HL-60 (cell line): ENCODE data around the gene CPNE4.

ENCODE experiments used
- DNase-seq, 2 experiments: peaks; one replicate each; pipeline ENCODE4 v3.0.0-alpha.2; 2010 to 2020; ENCODE audit warnings: low read depth in 1 of 2, low spot score in 1 of 2
- H3K27ac ChIP-seq: fragments of 250-450 bp; sonication (Bioruptor Pico); replicated peaks from 2 replicates; pipeline ENCODE4 v1.5.1; 2020; ENCODE audit warnings: mild to moderate bottlenecking, moderate library complexity
- H3K27me3 ChIP-seq: fragments of 250-450 bp; sonication (Bioruptor Pico); 2 replicates; pipeline ENCODE4 v1.5.1; 2021; ENCODE audit warnings: mild to moderate bottlenecking, moderate library complexity; ENCODE audit not compliant: insufficient read depth, poor library complexity, severe bottlenecking
- H3K4me3 ChIP-seq: replicated peaks from 2 replicates; pipeline ENCODE4 v1.5.1; 2011; ENCODE audit warnings: mild to moderate bottlenecking, control low read depth, low read length; ENCODE audit not compliant: insufficient read depth
- CTCF ChIP-seq: IDR thresholded peaks from one replicate; pipeline ENCODE4 v1.5.1; 2011; ENCODE audit warnings: low read length, control low read depth, inconsistent platforms; ENCODE audit not compliant: insufficient read depth
- GABPA ChIP-seq: IDR thresholded peaks from 2 replicates; pipeline ENCODE4 v1.6.1; 2012; ENCODE audit warnings: low read depth
- POLR2AphosphoS5 ChIP-seq: IDR thresholded peaks from 2 replicates; pipeline ENCODE4 v1.6.1; 2012; ENCODE audit warnings: low read depth
- REST ChIP-seq: IDR thresholded peaks from 2 replicates; pipeline ENCODE4 v1.6.1; 2012; ENCODE audit warnings: low read depth; ENCODE audit not compliant: insufficient replicate concordance
- SPI1 ChIP-seq: IDR thresholded peaks from 2 replicates; pipeline ENCODE4 v1.6.1; 2012; ENCODE audit warnings: low read depth, mild to moderate bottlenecking, borderline replicate concordance

CPNE4 gene

GRCh38 chr3:131849616-131850015 is 185.2 kb downstream of the CPNE4 start:
- Histone ChIP-seq H3K27ac (no peak overlapping the region), H3K27me3 (no peaks in the 10 kb centered on the region), H3K4me3 (no peak overlapping the region)
- TF ChIP-seq GABPA (no peak), REST (no peak), CTCF (no peak), POLR2AphosphoS5 (no peak), SPI1 (no peak)
- DNase-seq: no peak

- peak in 1 of 2 experiments; percentile 13 for DNase-seq
- Histone ChIP-seq H3K27ac (no peak overlapping the region; the same call in 1 of the 2 replicates), H3K27me3 (no peaks in the 10 kb centered on the region), H3K4me3 (no peak overlapping the region)
- TF ChIP-seq SPI1: no peak
- TF ChIP-seq GABPA: no peak
- TF ChIP-seq REST: no peak
- no peak for TF ChIP-seq POLR2AphosphoS5
- no peak for TF ChIP-seq CTCF
These were observed 186.8 kb downstream of the CPNE4 start for GRCh38 chr3:131847966-131848510.

GRCh38 chr3:131846296-131846924 is 188.4 kb downstream of the CPNE4 start:
- H3K27ac ChIP-seq: no peak overlapping the region
- no peak overlapping the region for H3K4me3 ChIP-seq
- no peaks in the 10 kb centered on the region for H3K27me3 ChIP-seq
- TF ChIP-seq SPI1: no peak
- no peak for TF ChIP-seq POLR2AphosphoS5
- no peak for TF ChIP-seq CTCF
- no peak for TF ChIP-seq REST
- TF ChIP-seq GABPA: no peak
- DNase-seq: no peak
